Measurements from ENCODE around the gene RPS6KA1.

DNA sequence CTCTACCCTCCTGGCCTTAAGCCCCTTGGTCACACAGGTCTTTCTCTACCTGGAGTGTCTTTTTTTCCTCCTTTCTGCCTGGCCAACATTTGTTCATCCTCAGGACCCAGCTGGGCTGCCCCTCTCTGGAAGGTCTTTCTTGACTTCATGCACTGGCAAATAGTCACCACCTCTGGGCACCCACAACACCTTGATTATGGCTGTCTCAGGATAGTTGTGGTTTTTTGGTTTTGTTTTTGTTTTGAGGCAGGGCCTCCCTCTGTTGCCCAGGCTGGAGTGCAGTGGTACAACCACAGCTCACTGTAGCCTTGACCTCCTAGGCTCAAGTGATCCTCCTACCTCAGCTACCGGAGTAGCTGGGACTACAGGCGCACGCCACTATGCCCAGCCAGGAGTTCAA lies 10.8 kb downstream of the RPS6KA1 start:
- TF ChIP-seq TAF1 (IDR thresholded peaks at IDR 0.05; ENCODE audit: borderline replicate concordance, insufficient read depth, low read length) (no peak), REST (IDR thresholded peaks at IDR 0.05; ENCODE audit: insufficient read depth in 1 of 2, low read depth in 2 of 2, low read length in 2 of 2) (no peak), POLR2AphosphoS5 (IDR thresholded peaks at IDR 0.05; ENCODE audit: low read depth, low read length) (no peak), FOXP2 (optimal IDR thresholded peaks at IDR 0.05; ENCODE audit: borderline replicate concordance, extremely low read depth, extremely low read length, insufficient read depth) (no peak), SIN3A (IDR thresholded peaks at IDR 0.05; ENCODE audit: borderline replicate concordance, insufficient read depth, low read length) (no peak)
